Measurements from ENCODE around the gene KRT74. TPM values are rescaled to one million over a fixed set of nuclear protein-coding genes. Genes with fewer than 3 reads are reported as not detected.

Gene KRT74
- total RNA-seq, 2 experiments from 2014 or later, result not detected

GRCh38 chr12:52534482-52534881, 39.2 kb downstream of the KRT74 start:
- no peaks in the 10 kb centered on the region for H3K4me1 Mint-ChIP-seq
- no peaks in the 10 kb centered on the region for H3K9me3 Mint-ChIP-seq
- H3K27ac Mint-ChIP-seq, result no peak overlapping the region
- H3K36me3 Mint-ChIP-seq, result no peaks in the 10 kb centered on the region
- DNase-seq, result no peak
- ATAC-seq (ENCODE audit: low read depth), result no peak
- H3K4me3 Mint-ChIP-seq, result no peak overlapping the region
- H3K27me3 Mint-ChIP-seq, result peaks cover 8% of the 10 kb centered on the region
- POLR2A ChIA-PET, result no interaction called here

- no peak for ATAC-seq (ENCODE audit: low read depth)
- Mint-ChIP-seq H3K9me3 (no peaks in the 10 kb centered on the region), H3K4me1 (no peaks in the 10 kb centered on the region)
Observed at GRCh38 chr12:52533686-52534470, 39.8 kb downstream of the KRT74 start.

GRCh38 chr12:52532636-52533035, 41.0 kb downstream of the KRT74 start:
- Mint-ChIP-seq H3K4me1 (no peaks in the 10 kb centered on the region), H3K27me3 (peaks cover 8% of the 10 kb centered on the region), H3K36me3 (no peaks in the 10 kb centered on the region), H3K27ac (no peak overlapping the region), H3K4me3 (no peak overlapping the region), H3K9me3 (no peaks in the 10 kb centered on the region)
- ATAC-seq (ENCODE audit: low read depth), result no peak
- peak; percentile 3 for DNase-seq
- POLR2A ChIA-PET, result no interaction called here

More at GRCh38 chr12:52533686-52534470, 39.8 kb downstream of the KRT74 start:
- DNase-seq, result peak; percentile 9
- Mint-ChIP-seq H3K4me3 (no peak overlapping the region), H3K27ac (no peak overlapping the region), H3K27me3 (peaks cover 8% of the 10 kb centered on the region), H3K36me3 (no peaks in the 10 kb centered on the region)
- POLR2A ChIA-PET, result no interaction called here

- POLR2A ChIA-PET, result no interaction called here
- peaks cover 6% of the 10 kb centered on the region for H3K4me1 Mint-ChIP-seq
- no peaks in the 10 kb centered on the region for H3K36me3 Mint-ChIP-seq
- ATAC-seq (ENCODE audit: low read depth), result no peak
- no peak overlapping the region for H3K4me3 Mint-ChIP-seq
- DNase-seq, result peak; percentile 9
- H3K9me3 Mint-ChIP-seq, result no peaks in the 10 kb centered on the region
- no peak overlapping the region for H3K27ac Mint-ChIP-seq
- H3K27me3 Mint-ChIP-seq, result peaks cover 8% of the 10 kb centered on the region
Observed at GRCh38 chr12:52531566-52532300, 41.9 kb downstream of the KRT74 start.

- peaks cover 10% of the 10 kb centered on the region for H3K4me1 Mint-ChIP-seq
- POLR2A ChIA-PET, result no interaction called here
- H3K9me3 Mint-ChIP-seq, result no peaks in the 10 kb centered on the region
- H3K4me3 Mint-ChIP-seq, result no peak overlapping the region
- H3K27ac Mint-ChIP-seq, result no peak overlapping the region
- ATAC-seq (ENCODE audit: low read depth) (no peak), DNase-seq (no peak)
- peaks cover 8% of the 10 kb centered on the region for H3K27me3 Mint-ChIP-seq
- no peaks in the 10 kb centered on the region for H3K36me3 Mint-ChIP-seq
Observed at GRCh38 chr12:52530905-52531304, 42.7 kb downstream of the KRT74 start.

- Mint-ChIP-seq H3K27ac (no peak overlapping the region), H3K9me3 (no peaks in the 10 kb centered on the region), H3K4me3 (no peak overlapping the region), H3K36me3 (no peaks in the 10 kb centered on the region), H3K27me3 (peaks cover 8% of the 10 kb centered on the region), H3K4me1 (peaks cover 10% of the 10 kb centered on the region)
- POLR2A ChIA-PET, result no interaction called here
- DNase-seq (peak; percentile 15), ATAC-seq (ENCODE audit: low read depth) (no peak)
Observed at GRCh38 chr12:52530366-52530765, 43.3 kb downstream of the KRT74 start.

GRCh38 chr12:52529846-52530245, 43.8 kb downstream of the KRT74 start:
- Mint-ChIP-seq H3K4me3 (no peak overlapping the region), H3K27me3 (peaks cover 8% of the 10 kb centered on the region), H3K36me3 (no peaks in the 10 kb centered on the region), H3K4me1 (peaks cover 10% of the 10 kb centered on the region), H3K9me3 (no peaks in the 10 kb centered on the region), H3K27ac (no peak overlapping the region)
- DNase-seq, result peak; percentile 11
- no peak for ATAC-seq (ENCODE audit: low read depth)
- POLR2A ChIA-PET, result no interaction called here

- Mint-ChIP-seq H3K27ac (no peak overlapping the region), H3K36me3 (no peaks in the 10 kb centered on the region), H3K4me1 (peaks cover 10% of the 10 kb centered on the region), H3K4me3 (no peak overlapping the region), H3K27me3 (peaks cover 8% of the 10 kb centered on the region), H3K9me3 (no peaks in the 10 kb centered on the region)
- DNase-seq, result no peak
- POLR2A ChIA-PET, result no interaction called here
- no peak for ATAC-seq (ENCODE audit: low read depth)
Observed at GRCh38 chr12:52529417-52529816, 44.2 kb downstream of the KRT74 start.

GRCh38 chr12:52528641-52529143, 45.0 kb downstream of the KRT74 start:
- ATAC-seq (ENCODE audit: low read depth), result no peak
- no peak overlapping the region for H3K4me3 Mint-ChIP-seq

GRCh38 chr12:52527121-52527800, 46.4 kb downstream of the KRT74 start:
- ATAC-seq (ENCODE audit: low read depth) (no peak), DNase-seq (no peak)
- H3K4me1 Mint-ChIP-seq, result peaks cover 10% of the 10 kb centered on the region
- H3K27me3 Mint-ChIP-seq, result peaks cover 10% of the 10 kb centered on the region
- POLR2A ChIA-PET, result no interaction called here
- H3K4me3 Mint-ChIP-seq, result peak overlapping the region; percentile 39
- H3K36me3 Mint-ChIP-seq, result no peaks in the 10 kb centered on the region
- peak overlapping the region; percentile 64 for H3K27ac Mint-ChIP-seq
- no peaks in the 10 kb centered on the region for H3K9me3 Mint-ChIP-seq

More at GRCh38 chr12:52528641-52529143, 45.0 kb downstream of the KRT74 start:
- Mint-ChIP-seq H3K4me1 (peaks cover 10% of the 10 kb centered on the region), H3K27ac (no peak overlapping the region), H3K27me3 (peaks cover 7% of the 10 kb centered on the region), H3K36me3 (no peaks in the 10 kb centered on the region), H3K9me3 (no peaks in the 10 kb centered on the region)
- no peak for DNase-seq
- POLR2A ChIA-PET, result no interaction called here

- H3K27me3 Mint-ChIP-seq, result peaks cover 7% of the 10 kb centered on the region
- peak overlapping the region; percentile 64 for H3K27ac Mint-ChIP-seq
- peak overlapping the region; percentile 39 for H3K4me3 Mint-ChIP-seq
- H3K9me3 Mint-ChIP-seq, result no peaks in the 10 kb centered on the region
- peaks cover 10% of the 10 kb centered on the region for H3K4me1 Mint-ChIP-seq
- DNase-seq, result no peak
- no peaks in the 10 kb centered on the region for H3K36me3 Mint-ChIP-seq
- POLR2A ChIA-PET, result no interaction called here
- ATAC-seq (ENCODE audit: low read depth), result peak; percentile 82
Observed at GRCh38 chr12:52526511-52526951, 47.1 kb downstream of the KRT74 start.

GRCh38 chr12:52525661-52526499, 47.8 kb downstream of the KRT74 start:
- POLR2A ChIA-PET, result no interaction called here
- no peaks in the 10 kb centered on the region for H3K36me3 Mint-ChIP-seq
- no peaks in the 10 kb centered on the region for H3K9me3 Mint-ChIP-seq
- H3K27me3 Mint-ChIP-seq, result peaks cover 6% of the 10 kb centered on the region
- peaks cover 10% of the 10 kb centered on the region for H3K4me1 Mint-ChIP-seq
- ATAC-seq (ENCODE audit: low read depth) (no peak), DNase-seq (no peak)
- no peak overlapping the region for H3K4me3 Mint-ChIP-seq
- no peak overlapping the region for H3K27ac Mint-ChIP-seq
